T-helper 17 cell (primary cell): ENCODE measurements around the gene DZIP1. TPM values are rescaled to one million over a fixed set of nuclear protein-coding genes. Genes with fewer than 3 reads are reported as not detected.

Source experiments
- ATAC-seq: fragments of 150-1000 bp; cut with Tn5 transposase; 2 replicates; pipeline ENCODE4 v1.10.0; 2021; ENCODE audit warnings: mild to moderate bottlenecking, moderate library complexity
- DNase-seq, 3 donors: peaks; one replicate each; pipeline versions ENCODE4 v3.0.0 to v3.0.0-alpha.2; 2020 to 2021
- H3K9me3 ChIP-seq: one replicate; pipeline ENCODE4 v1.7.0; 2013; ENCODE audit warnings: low read length, mild to moderate bottlenecking; ENCODE audit not compliant: control insufficient read depth, poor library complexity, severe bottlenecking
- H3K27ac Mint-ChIP-seq: one replicate; pipeline ENCODE4 v1.8.0; 2022; ENCODE audit warnings: mild to moderate bottlenecking, moderate library complexity, mixed read lengths
- H3K27me3 Mint-ChIP-seq: one replicate; pipeline ENCODE4 v1.8.0; 2022; ENCODE audit warnings: mixed read lengths
- H3K36me3 Mint-ChIP-seq: one replicate; pipeline ENCODE4 v1.8.0; 2022; ENCODE audit warnings: low read depth, mixed read lengths
- H3K4me1 Mint-ChIP-seq: one replicate; pipeline ENCODE4 v1.8.0; 2022; ENCODE audit warnings: mild to moderate bottlenecking, mixed read lengths
- H3K4me3 Mint-ChIP-seq: one replicate; pipeline ENCODE4 v1.8.0; 2022; ENCODE audit warnings: mild to moderate bottlenecking, moderate library complexity, mixed read lengths
- total RNA-seq, 4 donors: library from RNA in 2 of 4; stranded (reverse) in 2 of 4; gene quantifications; one replicate each; pipeline ENCODE4 v1.2.3 and lab custom pipeline; 2022 to 2026

DZIP1 gene
- total RNA-seq, 2 donors from 2014 or later = not detected

DNA sequence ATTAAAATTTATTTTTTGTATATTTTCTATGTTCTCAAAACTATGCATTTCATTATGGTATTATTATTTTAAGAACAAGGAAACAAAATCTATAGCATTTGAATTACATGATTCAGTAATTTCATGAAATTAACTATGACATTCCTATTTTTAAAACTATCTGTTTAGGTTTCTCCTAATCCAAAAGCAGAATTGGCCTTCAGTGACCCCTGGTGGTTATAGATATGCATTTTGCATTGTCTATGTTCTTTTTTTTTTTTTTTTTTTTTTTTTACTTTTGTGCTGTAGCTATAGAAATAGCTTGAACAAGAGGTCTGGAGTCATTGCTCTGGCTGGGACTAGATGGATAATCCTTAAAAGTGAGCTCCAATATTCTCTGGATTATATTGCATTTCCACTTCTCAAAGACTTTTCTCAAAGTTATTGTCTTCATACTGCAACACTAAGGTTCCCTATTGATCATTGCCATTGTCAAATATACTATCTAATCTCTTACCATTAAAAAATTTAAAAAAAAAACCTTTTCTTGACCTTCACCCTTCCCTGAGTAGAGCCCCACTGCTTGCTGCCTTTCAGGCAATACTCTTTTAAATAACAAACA lies 16.6 kb upstream of the DZIP1 start:
- no peak for ATAC-seq
- no peak overlapping the region for H3K4me3 Mint-ChIP-seq
- no peaks in the 10 kb centered on the region for H3K36me3 Mint-ChIP-seq
- H3K9me3 ChIP-seq = peaks cover 7% of the 10 kb centered on the region
- DNase-seq = no peak
- no peak overlapping the region for H3K27ac Mint-ChIP-seq
- H3K4me1 Mint-ChIP-seq = no peaks in the 10 kb centered on the region
- H3K27me3 Mint-ChIP-seq = no peaks in the 10 kb centered on the region

DNA sequence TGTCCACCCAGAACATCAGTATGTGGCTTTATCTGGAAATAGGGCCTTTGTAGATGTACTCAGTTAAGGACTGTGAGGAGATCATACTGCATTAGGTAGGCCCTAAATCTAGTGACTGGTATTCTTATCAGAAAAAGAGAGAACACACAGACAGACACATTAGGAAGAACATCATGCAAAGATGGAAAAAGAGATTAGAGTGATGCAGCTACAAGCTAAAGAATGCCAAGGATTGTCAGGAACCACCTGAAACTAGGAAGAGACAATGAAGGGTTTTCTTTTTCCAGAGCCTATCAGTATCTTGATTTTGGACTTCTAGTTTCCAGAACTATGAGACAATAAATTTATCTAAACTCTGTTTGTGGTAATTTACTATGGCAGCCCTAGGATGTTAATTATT lies 15.0 kb upstream of the DZIP1 start:
- ATAC-seq (no peak), DNase-seq (no peak)
- H3K4me1 Mint-ChIP-seq = no peaks in the 10 kb centered on the region
- no peaks in the 10 kb centered on the region for H3K27me3 Mint-ChIP-seq
- H3K9me3 ChIP-seq = no peaks in the 10 kb centered on the region
- no peaks in the 10 kb centered on the region for H3K36me3 Mint-ChIP-seq
- no peak overlapping the region for H3K27ac Mint-ChIP-seq
- no peak overlapping the region for H3K4me3 Mint-ChIP-seq

DNA sequence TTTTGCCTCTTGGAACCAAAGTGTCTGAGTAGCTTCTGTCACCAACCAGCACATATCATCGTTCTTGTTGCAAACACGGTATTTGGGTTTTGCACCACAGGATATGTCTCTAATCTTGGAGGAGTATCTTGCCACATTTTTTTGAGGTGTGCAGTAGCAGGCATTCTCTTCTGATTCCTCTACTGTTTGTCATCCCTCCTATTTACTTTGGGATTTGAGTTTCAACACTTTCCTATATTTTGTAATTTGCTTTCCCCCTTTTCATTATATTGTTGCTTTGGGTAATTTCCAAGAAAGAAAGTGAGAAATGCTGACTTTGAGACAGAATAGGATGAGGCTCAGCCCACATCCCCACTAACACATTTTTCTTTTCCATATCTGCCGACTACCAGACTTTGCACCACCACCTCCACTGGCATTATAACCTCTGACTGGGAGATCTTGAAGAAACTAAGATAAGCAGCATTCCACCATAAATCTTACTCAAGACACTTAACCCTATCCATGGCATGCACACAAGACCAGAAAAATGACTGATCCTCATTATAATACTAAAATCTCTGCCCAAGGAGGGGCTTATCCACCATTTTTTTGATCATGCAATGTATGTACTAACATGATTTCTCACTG lies 12.0 kb upstream of the DZIP1 start:
- Mint-ChIP-seq H3K4me1 (no peaks in the 10 kb centered on the region), H3K27me3 (no peaks in the 10 kb centered on the region), H3K27ac (no peak overlapping the region), H3K36me3 (no peaks in the 10 kb centered on the region), H3K4me3 (no peak overlapping the region)
- ATAC-seq = no peak
- no peaks in the 10 kb centered on the region for H3K9me3 ChIP-seq
- DNase-seq = no peak

DNA sequence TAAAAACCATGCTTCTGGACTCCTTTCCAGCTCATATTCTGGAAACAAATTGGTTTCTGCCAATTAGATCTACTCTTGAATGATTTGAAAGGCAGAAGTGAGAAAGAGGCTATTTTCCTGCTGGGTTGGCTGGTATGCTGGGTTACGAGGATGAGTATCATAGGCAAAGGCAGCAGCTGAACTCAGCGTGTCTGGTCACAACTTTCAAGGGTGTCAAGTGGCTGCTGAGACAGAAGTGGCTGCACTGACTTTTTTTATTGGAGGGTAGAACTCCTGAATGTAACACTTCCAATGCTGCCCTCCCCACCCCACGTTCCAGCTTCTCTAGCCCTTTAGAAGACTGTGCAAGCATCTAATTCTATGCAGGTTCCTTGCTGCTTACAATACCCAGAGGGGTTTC lies 8.3 kb upstream of the DZIP1 start:
- peaks cover 7% of the 10 kb centered on the region for H3K27me3 Mint-ChIP-seq
- ATAC-seq (no peak), DNase-seq (no peak)
- no peak overlapping the region for H3K4me3 Mint-ChIP-seq
- H3K9me3 ChIP-seq = no peaks in the 10 kb centered on the region
- no peaks in the 10 kb centered on the region for H3K4me1 Mint-ChIP-seq
- no peak overlapping the region for H3K27ac Mint-ChIP-seq
- no peaks in the 10 kb centered on the region for H3K36me3 Mint-ChIP-seq

DNA sequence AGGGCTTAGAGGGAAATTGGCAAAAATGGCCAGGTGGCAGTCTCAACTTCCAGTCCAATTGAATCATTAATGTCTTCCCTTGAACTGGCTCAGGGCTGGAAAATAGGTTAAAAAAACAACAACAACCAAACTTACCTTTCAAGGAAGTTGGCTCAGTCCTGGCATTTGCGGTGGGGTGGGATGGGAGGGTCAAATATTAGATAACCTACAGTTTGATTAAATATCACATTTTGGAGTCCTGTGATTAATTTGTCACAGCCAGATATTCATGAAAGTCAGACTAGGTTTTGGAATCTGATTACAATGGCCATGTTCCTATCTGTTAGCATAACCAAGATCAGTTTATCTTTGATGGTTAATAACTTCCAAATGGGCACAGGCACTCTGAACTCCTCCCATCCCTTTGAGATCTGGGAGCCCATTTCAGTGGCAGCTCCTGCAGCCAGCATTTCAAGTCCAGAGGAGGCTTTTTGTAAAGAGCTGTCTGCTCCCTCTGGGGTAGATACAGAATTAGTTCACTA lies 7.8 kb upstream of the DZIP1 start:
- Mint-ChIP-seq H3K36me3 (no peaks in the 10 kb centered on the region), H3K4me1 (no peaks in the 10 kb centered on the region), H3K27me3 (peaks cover 7% of the 10 kb centered on the region), H3K27ac (no peak overlapping the region), H3K4me3 (no peak overlapping the region)
- DNase-seq (no peak), ATAC-seq (no peak)
- H3K9me3 ChIP-seq = no peaks in the 10 kb centered on the region

DNA sequence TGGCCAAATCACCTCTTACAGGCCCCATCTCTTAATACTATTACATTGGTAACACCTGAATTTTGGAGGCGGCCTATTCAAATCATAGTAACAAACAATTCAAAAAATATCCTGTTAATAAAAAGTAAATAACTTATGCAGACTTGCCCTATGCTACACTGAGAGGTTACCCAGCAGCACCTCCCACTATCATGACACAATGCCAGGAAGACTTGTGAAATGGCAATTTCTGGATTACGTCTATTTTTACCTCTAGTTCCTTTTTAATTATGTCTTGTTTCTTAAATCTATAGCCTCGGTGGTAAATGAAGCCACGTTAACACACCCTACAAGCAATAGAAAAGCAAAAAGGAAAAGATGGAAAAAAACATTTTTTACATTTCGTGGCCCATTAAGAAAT lies 6.2 kb upstream of the DZIP1 start:
- DNase-seq = no peak
- H3K36me3 Mint-ChIP-seq = no peaks in the 10 kb centered on the region
- no peaks in the 10 kb centered on the region for H3K9me3 ChIP-seq
- H3K4me3 Mint-ChIP-seq = no peak overlapping the region
- no peaks in the 10 kb centered on the region for H3K4me1 Mint-ChIP-seq
- no peak overlapping the region for H3K27ac Mint-ChIP-seq
- peaks cover 11% of the 10 kb centered on the region for H3K27me3 Mint-ChIP-seq
- ATAC-seq = no peak

DNA sequence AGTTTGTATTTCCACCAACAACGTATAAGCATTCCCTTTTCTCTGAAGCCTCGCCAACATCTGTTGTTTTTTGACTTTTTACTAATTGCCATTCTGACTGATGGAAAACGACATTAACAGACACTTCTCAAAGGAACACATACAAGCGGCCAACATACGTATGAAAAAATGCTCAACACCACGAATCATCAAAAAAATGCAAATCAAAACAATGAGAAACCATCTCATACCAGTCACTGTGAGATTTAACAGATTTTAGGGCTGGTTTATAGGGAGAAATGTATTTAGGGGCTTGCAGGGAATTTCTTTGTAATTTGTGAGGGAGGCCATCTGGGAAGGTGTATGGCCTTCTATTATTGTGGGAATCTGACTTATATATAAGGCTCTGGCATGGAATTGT lies 2.8 kb upstream of the DZIP1 start:
- DNase-seq = no peak
- peaks cover 2% of the 10 kb centered on the region for H3K4me1 Mint-ChIP-seq
- no peaks in the 10 kb centered on the region for H3K9me3 ChIP-seq
- ATAC-seq = no peak
- no peaks in the 10 kb centered on the region for H3K36me3 Mint-ChIP-seq
- no peak overlapping the region for H3K4me3 Mint-ChIP-seq
- H3K27ac Mint-ChIP-seq = no peak overlapping the region
- H3K27me3 Mint-ChIP-seq = peaks cover 31% of the 10 kb centered on the region

DNA sequence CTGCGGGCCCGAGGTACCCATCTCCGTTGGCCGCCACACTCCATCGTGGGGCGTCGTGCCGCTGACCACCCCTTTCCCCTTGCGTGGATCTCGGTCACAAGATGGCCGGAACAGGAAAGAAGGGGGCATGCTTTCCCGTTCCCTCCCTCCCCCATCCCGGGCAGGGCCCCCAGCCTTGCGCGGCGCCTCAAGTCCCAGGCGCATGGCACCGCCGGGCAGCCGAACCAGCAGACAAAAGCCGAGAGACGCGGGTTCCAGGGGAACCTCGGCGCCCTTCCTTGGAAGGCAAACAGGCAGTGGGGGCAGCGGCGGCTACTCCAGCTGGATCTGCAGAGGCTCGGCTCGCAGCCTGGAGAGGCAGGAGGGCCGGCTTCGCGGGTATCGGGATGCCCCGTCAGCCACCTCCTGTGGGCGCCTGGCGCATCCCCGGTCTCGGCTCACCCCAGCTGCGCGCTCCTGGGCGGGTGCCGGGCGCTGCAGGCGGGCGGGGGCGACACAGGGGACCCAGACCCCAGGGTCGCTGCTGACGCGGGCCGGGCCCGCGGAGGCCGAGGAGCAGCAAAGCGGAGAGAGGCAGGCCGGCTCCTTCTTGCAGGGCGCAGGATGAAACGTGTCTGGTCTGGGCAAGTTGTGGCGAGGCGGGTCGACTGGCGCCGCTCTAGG lies 439 bp downstream of the DZIP1 start:
- H3K27me3 Mint-ChIP-seq = peaks cover 47% of the 10 kb centered on the region
- no peaks in the 10 kb centered on the region for H3K9me3 ChIP-seq
- H3K4me3 Mint-ChIP-seq = no peak overlapping the region
- H3K36me3 Mint-ChIP-seq = no peaks in the 10 kb centered on the region
- DNase-seq (no peak), ATAC-seq (no peak)
- H3K4me1 Mint-ChIP-seq = peaks cover 2% of the 10 kb centered on the region
- no peak overlapping the region for H3K27ac Mint-ChIP-seq

DNA sequence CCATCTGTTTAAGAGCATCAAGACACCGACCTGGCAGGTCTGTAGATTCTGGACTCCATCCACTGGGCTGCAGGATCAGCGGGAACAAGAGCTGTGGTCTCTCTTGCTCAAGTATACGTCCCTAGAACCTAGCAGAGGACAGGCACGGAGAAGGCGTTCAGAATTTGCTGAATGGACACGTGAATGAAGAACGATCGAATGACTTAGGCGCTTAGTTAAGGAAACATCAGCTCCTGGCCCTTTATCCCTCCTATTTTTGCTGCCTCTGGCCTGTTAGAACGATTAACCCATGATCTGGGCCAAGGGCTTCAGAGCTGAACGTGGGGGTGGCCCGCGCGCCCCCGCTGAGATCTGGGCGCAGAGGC lies 953 bp downstream of the DZIP1 start:
- Mint-ChIP-seq H3K36me3 (no peaks in the 10 kb centered on the region), H3K27ac (no peak overlapping the region), H3K27me3 (peaks cover 47% of the 10 kb centered on the region), H3K4me1 (peaks cover 2% of the 10 kb centered on the region), H3K4me3 (peak overlapping the region; percentile 36)
- H3K9me3 ChIP-seq = no peaks in the 10 kb centered on the region
- no peak for ATAC-seq
- DNase-seq = no peak

DNA sequence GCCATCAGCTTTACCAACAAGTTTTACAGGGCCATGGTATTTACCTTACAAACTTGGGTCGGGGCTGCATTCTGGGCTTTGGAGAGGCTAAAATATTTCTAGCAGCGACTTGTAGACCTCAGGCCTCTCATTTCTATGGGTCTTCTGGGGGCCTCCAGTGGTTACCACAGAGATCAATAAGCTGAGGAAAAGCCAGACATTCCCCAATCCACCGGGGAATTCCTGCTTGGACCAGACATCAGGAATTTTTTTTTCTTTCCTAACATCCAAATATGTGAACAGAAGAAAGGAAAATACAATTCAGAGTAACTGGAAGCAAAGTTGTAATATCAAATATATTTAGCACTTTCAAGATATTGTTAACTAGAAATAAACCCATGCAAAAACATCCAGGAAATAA lies 1.5 kb downstream of the DZIP1 start:
- H3K4me1 Mint-ChIP-seq = peaks cover 2% of the 10 kb centered on the region
- H3K27me3 Mint-ChIP-seq = peaks cover 47% of the 10 kb centered on the region
- no peaks in the 10 kb centered on the region for H3K36me3 Mint-ChIP-seq
- no peak overlapping the region for H3K4me3 Mint-ChIP-seq
- no peak overlapping the region for H3K27ac Mint-ChIP-seq
- ATAC-seq (no peak), DNase-seq (no peak)
- no peaks in the 10 kb centered on the region for H3K9me3 ChIP-seq

DNA sequence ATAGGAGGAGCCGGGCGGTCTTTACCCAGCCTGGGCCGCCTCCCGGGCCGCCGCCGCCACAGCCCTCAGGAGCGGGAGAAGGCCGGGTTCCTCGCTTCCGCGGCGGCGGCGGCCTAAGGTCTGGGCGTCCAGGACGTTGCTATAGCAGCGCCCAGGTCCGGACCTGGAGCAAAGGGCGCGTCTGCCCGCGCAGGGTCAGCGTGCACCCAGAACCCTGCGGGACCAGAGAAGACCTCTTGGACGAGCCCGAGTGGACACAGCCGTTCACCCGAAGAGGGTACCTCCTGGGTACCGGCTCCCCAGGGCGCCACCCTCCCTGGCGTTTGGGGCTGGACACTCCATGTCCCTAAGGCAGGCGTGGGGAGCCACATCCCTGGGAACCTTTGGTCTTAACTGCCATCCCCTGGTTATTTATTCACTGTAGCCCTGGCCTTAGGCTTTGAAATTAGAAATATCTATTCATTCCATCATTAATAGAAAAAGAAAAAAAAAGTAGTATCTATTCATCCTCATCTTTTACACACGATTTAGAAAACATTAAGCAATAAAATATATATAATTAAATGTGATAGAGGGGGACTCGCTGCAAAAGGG lies 2.4 kb downstream of the DZIP1 start:
- Mint-ChIP-seq H3K4me3 (no peak overlapping the region), H3K27me3 (peaks cover 47% of the 10 kb centered on the region), H3K36me3 (no peaks in the 10 kb centered on the region), H3K27ac (no peak overlapping the region), H3K4me1 (peaks cover 2% of the 10 kb centered on the region)
- DNase-seq = no peak
- no peak for ATAC-seq
- no peaks in the 10 kb centered on the region for H3K9me3 ChIP-seq

DNA sequence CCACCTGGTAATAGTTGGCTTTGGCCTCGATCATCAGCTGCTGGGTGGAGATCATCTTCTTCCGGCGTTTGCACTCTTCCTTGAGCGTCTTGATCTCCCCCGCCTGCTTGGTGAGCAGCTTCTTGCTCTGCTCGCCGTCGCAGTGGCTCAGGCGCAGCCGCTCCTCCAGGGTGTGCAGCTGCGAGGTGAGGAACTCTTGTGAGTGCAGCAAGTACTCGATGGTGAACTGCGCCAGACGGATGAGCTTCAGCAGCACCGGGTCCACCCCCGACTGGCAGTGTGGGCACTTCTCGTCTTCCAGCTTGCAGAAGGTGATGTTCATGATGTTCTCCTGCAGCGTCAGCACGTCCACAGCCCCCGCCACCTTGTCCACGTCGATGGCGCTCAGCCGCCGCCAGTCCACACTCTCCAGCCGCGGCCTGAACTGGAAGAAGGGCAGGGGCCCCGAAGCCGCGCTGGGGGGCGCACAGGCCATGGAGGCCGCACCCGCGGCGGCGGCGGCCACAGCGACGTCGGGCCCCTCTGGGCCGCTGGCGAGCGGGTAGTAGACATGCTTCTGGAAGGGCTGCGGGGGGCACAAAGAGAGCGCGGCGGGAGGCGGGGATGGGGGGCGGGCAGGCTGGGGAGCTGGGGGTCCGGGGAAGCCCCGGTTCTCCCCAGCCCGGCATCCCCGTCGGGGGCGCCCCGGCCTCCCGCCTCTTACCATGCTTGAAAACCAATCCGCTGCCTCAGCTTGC lies 3.0 kb downstream of the DZIP1 start:
- Mint-ChIP-seq H3K4me3 (no peak overlapping the region), H3K27ac (no peak overlapping the region), H3K36me3 (no peaks in the 10 kb centered on the region), H3K4me1 (peaks cover 8% of the 10 kb centered on the region), H3K27me3 (peaks cover 43% of the 10 kb centered on the region)
- ATAC-seq (no peak), DNase-seq (no peak)
- no peaks in the 10 kb centered on the region for H3K9me3 ChIP-seq

DNA sequence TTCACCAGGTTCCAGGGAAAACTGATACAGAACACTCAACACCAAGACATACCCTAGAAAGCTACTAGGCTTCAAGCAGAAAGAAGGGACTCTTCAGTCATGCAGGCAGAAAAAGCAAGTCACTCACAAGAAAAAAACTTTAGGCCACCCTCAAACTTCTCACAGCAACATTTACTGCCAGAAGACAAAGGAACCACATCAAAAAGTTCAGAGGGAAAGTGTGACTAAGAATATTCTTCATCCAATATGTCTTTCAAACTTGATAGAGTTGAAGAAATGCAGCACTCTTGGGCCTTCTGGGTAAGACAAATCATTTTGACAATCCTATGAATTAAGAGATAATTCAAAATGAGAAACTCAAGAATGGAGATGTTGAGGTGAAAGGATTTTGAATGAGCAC lies 7.7 kb downstream of the DZIP1 start:
- DNase-seq (no peak), ATAC-seq (no peak)
- H3K9me3 ChIP-seq = no peaks in the 10 kb centered on the region
- Mint-ChIP-seq H3K27ac (no peak overlapping the region), H3K4me3 (no peak overlapping the region), H3K4me1 (peaks cover 7% of the 10 kb centered on the region), H3K36me3 (peaks cover 6% of the 10 kb centered on the region), H3K27me3 (peaks cover 50% of the 10 kb centered on the region)
